ENCODE measurements around the gene STMN1.

The STMN1 gene

DNA sequence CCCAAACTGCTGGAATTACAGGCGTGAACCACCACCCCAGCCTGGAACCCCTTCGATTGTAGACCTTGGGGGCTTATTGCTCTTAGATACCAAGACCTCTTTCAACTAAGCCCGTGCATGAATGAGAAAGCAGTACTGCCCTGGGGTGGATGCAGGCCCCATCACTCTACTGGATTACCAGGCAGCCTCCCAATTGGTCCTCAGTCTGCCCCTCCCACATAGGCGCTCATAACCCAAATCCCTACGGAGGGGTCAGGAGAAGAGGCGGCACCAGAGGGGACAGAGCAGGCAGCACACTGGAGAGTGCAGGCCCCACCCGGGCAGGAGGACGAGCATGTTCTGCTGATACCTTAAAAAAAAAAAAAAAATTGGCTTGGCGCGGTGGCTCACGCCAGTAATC lies 12.4 kb upstream of the STMN1 start:
- no peak for DNase-seq

DNA sequence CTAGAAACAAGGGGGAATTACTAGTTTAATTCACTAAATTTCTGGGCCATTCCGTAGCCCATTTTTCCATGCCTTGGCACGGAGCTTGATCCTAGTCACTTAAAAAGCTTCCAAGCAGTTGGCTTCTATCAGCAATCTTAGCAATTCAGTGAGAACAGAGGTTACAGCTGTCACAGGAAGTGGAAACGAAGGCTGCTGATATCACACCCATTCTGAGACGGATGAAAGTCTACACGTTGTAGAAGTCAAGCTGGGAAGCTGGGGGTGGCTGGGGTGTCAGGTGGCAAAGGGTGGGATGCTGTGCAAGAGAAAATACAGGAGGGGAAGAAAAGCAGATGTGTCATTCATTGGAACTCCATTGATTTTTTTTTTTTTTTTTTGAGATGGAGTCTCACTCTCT lies 11.8 kb upstream of the STMN1 start:
- DNase-seq = no peak

DNA sequence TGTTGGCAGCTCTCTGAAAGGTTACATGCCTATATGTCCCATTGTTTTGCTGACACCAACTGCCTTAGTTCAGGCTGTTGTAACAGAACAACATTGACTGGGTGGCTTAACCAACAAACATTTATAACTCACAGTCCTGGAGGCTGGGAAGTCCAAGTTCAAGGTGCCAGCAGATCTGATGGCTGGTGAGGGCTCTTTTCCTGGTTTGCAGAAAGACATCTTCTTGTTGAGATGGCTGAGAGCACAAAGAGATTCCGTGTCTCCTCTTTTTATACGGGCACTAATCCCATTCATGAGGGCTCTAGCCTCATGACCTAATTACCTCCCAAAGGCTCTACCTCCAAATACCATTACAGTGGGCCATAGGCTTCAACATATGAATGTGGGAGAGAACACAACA lies 10.2 kb upstream of the STMN1 start:
- no peak for DNase-seq

GRCh38 chr1:25914074-25914995 lies 8.1 kb upstream of the STMN1 start:
- DNase-seq = no peak

- DNase-seq = no peak
These were observed 7.0 kb upstream of the STMN1 start for GRCh38 chr1:25913206-25913605.

- no peak for DNase-seq
These were observed 6.0 kb upstream of the STMN1 start for GRCh38 chr1:25912076-25912831.

DNA sequence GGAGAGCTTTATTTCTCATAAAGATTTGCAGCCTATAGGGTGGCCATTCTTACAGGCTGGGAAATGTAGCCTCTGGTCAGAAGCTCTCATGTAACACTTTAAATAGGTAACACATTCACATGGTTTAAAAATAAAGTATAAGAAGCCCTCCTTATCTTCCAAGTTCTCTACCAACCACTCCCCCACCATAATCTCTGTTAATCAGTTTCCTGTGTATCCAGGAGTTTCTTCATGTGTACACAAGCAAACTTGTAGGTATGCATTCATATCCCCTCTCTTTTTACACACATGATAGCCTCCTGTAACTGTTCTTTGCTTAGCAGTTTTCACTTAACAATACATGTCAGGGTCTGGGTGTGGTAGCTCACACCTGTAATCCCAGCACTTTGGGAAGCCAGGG lies 4.9 kb upstream of the STMN1 start:
- DNase-seq = no peak

GRCh38 chr1:25909040-25909439 lies 2.8 kb upstream of the STMN1 start:
- no peak for DNase-seq

DNA sequence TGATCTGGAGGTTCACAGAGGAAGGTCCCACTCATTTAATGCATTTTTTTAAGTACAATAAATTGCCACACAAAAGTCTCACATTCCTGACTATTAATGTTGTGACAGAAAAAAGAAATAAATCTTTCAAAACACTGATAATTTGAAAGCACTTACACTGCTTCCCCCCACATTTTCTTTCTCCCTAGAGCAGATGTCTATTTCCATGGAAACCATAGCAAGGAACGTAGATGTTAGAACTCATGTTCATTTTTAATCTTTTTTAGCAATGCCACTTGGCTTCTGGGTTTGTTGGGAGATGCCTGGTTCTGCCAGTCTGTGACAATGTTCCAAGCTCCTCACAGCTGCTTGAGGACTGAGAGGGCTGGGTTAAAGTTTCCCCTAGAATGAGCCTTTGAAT lies 1.9 kb upstream of the STMN1 start:
- DNase-seq = no peak

- DNase-seq = peak; percentile 12
These were observed 1.4 kb upstream of the STMN1 start for GRCh38 chr1:25907601-25908000.

DNA sequence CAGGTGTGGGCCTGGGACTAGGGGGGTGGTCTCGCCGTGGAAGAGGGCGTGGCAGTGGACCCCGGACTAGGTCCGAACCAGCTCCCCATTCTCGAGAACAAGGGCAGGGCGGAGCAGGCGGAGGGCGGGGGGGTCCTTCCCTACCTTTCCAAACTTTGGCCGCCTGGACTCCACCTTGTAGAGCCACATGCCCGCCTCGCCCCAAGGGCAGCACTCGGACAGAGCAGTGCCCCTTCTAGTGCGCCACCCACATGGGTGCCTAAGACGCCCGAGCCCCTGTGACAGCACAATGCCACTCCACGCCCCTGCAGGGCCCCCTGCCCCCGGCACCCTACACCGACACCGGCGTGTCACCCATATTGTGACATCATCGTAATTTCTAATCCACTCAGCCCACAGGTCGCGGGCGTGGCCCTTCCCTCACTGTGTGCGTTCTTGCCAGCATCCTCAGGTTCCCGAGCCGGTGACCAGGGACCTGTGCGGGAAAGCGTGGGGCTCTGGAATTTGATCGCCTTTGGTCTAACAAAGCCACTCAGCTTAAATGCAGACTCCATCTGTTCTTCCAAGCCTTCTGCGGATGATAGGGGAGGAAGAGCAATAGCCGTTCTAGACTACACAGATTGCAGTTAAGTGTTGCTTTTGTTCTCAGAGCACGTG lies 553 bp upstream of the STMN1 start:
- peak; percentile 80 for DNase-seq

DNA sequence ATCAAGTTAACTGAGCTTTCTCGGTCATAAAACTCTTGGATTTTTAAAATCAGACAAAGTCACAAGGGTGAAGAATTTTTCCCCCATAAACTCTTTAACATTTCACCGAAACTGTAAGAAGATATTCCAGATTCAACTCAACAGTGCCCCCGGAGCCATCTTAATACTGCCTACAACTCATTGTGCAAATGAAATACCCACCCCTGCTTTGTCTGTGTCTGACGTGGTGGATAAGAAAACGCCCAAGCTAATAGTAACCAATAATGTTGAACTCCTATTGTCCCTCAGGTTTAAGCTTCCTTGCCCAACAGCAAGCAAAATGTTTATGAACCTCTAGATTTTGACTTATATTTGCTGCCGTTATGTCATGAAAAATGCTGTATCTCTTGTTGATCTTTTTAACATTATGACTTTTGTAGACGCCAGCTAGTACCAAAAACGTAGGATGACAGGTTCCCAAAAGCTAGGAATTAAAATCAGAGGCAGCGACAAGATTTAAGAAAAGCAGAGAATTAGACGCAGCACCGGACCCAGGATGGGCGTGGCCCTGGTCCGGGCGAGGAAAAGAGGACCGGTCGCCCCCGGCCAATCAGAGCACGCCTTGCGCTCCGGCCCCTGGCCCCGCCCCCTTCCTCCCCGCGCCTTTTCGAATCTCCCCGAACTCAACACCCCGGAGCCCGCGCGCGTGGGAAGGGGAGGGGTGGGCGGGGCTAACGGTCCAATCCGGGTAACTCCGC lies 1.1 kb downstream of the STMN1 start:
- DNase-seq = peak; percentile 95

DNA sequence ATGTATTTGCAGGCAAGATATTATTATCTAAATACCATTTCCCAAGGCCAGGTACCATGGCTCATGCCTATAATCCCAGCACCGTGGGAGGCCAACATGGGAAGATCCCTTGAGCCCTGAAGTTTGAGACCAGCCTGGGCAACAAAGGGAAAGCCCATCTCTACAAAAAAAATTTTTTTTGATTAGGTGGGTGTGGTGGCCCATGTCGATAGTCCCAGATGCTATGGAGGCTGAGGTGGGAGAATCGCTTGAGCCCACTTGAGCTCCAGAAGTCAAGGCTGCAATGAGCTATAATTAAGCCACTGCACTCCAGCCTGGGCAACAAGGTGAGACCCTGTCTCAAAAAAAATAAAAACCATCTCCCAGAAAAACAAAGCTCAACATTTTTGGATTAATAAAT lies 2.2 kb downstream of the STMN1 start:
- no peak for DNase-seq

DNA sequence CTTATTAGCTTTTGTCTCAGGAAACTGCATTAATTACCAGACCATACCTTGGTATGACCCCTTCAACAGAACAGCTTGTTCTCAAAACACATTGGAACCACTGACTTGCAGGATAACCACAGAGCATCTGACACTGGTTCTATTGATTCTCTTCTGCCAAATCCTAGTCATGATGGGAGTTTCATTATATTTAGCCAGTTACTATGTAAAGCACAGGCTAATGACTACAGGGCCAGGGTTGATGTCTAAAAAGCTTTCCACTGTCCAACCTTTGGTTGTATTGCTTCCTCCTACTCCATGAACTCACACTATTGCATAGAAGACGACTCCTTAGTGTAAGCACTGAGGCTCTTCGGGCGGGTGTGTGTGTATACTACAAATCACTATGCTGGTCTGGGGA lies 3.8 kb downstream of the STMN1 start:
- no peak for DNase-seq

GRCh38 chr1:25900219-25900618 lies 6.0 kb downstream of the STMN1 start:
- no peak for DNase-seq

GRCh38 chr1:25899792-25900191 lies 6.4 kb downstream of the STMN1 start:
- DNase-seq = peak; percentile 60

GRCh38 chr1:25898223-25899015 lies 7.8 kb downstream of the STMN1 start:
- DNase-seq = no peak

DNA sequence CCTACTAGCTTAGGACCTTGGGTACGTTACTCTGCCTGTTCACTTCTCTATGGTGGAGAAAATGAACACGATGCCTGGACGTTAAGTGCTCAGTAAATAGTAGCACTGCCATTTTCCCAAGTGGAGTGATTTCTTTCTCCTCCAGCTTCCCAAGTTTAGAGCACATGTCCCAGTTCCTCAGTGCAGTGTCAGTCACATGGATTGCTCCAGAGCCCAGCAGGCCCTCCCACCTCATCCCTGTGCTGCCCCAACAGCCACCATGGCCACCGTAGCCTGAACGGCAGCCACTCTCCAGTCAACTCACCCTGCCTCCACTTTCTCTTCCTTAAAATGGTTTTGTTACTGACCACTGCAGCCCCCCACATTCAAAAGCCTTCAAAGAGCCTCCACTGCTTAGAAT lies 8.5 kb downstream of the STMN1 start:
- no peak for DNase-seq

DNA sequence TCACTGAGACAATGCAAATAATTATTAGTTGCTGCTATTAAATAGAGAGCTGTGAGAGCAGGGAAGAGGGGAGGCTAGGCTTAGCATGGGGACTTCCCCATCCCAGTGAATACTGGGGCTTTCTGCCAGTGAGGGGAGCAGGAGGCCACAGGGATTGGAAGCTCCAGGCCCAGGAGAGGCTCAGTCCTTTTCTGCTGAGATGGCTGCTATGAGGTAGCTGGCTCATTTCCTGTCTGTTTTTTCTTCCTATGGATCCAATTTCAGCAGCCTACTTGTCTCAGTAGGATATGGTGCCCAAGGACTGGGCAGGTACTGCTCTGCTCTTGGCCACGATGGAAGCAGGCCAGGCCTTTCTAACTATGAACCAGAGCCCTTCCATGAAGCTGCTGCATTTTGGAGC lies 10.0 kb downstream of the STMN1 start:
- DNase-seq = peak; percentile 28

- DNase-seq = peak; percentile 84
These were observed 10.7 kb downstream of the STMN1 start for GRCh38 chr1:25895365-25895990.

DNA sequence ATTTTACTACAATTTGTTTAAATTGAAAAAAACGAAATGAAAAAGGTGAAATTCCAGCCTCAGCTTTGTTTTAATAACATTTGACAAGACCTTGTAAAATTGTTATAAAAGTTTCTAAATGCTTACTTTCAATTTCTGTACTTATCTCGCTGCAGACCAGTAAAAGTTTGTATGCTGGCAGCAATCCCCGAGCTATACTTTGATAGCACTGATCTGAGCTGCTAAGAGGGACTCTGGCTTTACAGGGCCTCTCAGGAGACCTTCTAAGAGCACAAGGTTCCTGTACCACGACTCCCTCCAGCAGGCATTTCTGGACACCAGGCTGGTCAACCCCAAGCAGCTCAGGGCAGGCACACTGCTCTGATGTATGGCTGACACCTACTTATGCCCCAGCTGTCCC lies 13.1 kb downstream of the STMN1 start:
- DNase-seq = no peak

DNA sequence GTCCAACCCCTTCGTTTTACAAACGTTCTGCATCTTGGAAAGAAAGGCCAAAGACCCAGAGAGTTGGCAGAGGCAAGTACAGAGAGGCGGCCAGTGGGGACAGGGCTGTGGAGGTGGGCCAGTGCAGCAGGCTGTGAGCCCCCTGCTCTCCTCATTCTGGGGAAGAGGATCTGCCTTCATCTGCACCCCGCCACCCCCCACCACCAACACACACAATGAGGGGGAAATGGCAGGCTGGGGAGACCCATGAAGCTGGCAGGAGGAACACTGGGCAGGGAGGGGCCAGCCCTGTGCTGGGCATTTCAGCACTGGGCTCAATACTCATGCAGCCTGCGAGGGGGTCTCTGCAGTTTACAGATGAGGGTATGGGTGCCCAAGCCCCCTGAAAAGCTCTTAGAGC lies 14.6 kb downstream of the STMN1 start:
- DNase-seq = no peak

Measured in NCI-H1105 treated with DMSO at 0.1 percent for 48 hours (cell line).